GM12878 (cell line): ENCODE measurements around the gene PLEKHA7.

Source experiments
- CTCF ChIP-seq, 3 experiments: IDR thresholded peaks in 2 of 3; conservative IDR thresholded peaks in 1 of 3; 2 replicates each; pipeline ENCODE4 v1.5.1; 2011; ENCODE audit warnings: low read depth in 3 of 3, low read length in 3 of 3, mild to moderate bottlenecking in 3 of 3, control low read depth in 2 of 3, moderate library complexity in 2 of 3, inconsistent platforms in 1 of 3, mixed read lengths in 1 of 3; ENCODE audit not compliant: control insufficient read depth in 2 of 3, insufficient read depth in 1 of 3; ENCODE audit errors: extremely low read depth in 1 of 3
- HDAC2 ChIP-seq: fragments of 200-600 bp; sonication (generic); IDR thresholded peaks from 2 replicates; pipeline ENCODE4 v1.6.1; 2017
- RAD21 ChIP-seq: IDR thresholded peaks from 2 replicates; pipeline ENCODE4 v1.6.1; 2011; ENCODE audit warnings: mild to moderate bottlenecking, low read depth, low read length, moderate library complexity; ENCODE audit not compliant: insufficient read depth
- ZSCAN29 ChIP-seq: fragments of 450-650 bp; IDR thresholded peaks from 2 replicates; pipeline ENCODE4 v1.6.1; 2017; ENCODE audit warnings: mild to moderate bottlenecking, moderate library complexity
- TF ChIP-seq, protein P1 (sequence below): fragments of 450-650 bp; IDR thresholded peaks from 2 replicates; pipeline ENCODE4 v1.6.1; 2016; ENCODE audit warnings: mild to moderate bottlenecking, moderate library complexity, borderline replicate concordance

DNA sequence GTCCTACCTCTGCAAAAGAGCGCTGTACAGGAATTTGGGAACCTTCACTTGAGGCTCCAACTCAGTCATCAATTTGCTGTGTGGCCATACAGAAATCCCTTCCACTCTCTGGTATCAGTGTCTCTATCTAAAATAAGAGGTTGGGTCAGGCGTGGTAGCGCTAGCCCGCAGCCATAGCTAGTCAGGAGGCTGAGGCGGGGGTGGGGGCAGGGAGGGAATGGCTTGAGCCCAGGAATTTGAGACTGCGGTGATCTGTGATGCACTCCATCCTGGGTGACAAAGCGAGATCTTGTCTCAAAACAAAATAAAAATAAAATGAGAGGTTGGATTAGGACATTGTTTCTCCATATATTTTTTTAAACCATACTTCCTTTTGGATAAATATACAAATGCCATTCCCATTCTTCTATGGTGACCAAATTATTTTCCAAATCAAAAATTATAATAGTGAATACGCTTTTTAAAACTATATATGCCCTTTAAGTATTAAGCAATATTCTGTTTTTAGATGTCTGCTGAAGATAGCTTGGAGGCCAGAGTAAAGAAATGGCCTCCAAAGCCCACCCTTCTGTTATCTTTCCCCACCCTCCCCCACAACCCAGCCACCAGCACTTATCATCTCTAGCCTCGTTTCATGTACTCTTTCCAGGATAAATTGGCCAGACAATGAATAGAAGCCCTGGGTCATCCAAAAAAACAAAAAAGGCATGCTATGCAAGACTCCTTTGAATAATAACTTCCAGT lies 87.2 kb downstream of the PLEKHA7 start:
- TF ChIP-seq ZSCAN29: no peak
- TF ChIP-seq, protein P1, sequence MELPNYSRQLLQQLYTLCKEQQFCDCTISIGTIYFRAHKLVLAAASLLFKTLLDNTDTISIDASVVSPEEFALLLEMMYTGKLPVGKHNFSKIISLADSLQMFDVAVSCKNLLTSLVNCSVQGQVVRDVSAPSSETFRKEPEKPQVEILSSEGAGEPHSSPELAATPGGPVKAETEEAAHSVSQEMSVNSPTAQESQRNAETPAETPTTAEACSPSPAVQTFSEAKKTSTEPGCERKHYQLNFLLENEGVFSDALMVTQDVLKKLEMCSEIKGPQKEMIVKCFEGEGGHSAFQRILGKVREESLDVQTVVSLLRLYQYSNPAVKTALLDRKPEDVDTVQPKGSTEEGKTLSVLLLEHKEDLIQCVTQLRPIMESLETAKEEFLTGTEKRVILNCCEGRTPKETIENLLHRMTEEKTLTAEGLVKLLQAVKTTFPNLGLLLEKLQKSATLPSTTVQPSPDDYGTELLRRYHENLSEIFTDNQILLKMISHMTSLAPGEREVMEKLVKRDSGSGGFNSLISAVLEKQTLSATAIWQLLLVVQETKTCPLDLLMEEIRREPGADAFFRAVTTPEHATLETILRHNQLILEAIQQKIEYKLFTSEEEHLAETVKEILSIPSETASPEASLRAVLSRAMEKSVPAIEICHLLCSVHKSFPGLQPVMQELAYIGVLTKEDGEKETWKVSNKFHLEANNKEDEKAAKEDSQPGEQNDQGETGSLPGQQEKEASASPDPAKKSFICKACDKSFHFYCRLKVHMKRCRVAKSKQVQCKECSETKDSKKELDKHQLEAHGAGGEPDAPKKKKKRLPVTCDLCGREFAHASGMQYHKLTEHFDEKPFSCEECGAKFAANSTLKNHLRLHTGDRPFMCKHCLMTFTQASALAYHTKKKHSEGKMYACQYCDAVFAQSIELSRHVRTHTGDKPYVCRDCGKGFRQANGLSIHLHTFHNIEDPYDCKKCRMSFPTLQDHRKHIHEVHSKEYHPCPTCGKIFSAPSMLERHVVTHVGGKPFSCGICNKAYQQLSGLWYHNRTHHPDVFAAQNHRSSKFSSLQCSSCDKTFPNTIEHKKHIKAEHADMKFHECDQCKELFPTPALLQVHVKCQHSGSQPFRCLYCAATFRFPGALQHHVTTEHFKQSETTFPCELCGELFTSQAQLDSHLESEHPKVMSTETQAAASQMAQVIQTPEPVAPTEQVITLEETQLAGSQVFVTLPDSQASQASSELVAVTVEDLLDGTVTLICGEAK: no peak
- no peak for TF ChIP-seq RAD21
- no peak for TF ChIP-seq HDAC2
- no peak for TF ChIP-seq CTCF (IDR thresholded peaks at IDR 0.05 in 2 of 3, conservative IDR thresholded peaks at IDR 0.05 in 1 of 3; ENCODE audit: control insufficient read depth in 2 of 3, extremely low read depth in 1 of 3, insufficient read depth in 1 of 3, low read depth in 3 of 3, low read length in 3 of 3)
